SK-N-SH treated with all-trans-retinoic acid at 6 μM for 48 hours (cell line): ENCODE measurements around the gene HSD11B1.

ENCODE experiments used
- ATAC-seq: fragments of 200-7000 bp; cut with Tn5 transposase; 3 replicates; pipeline ENCODE4 v1.9.1; 2020; ENCODE audit warnings: mild to moderate bottlenecking, moderate library complexity
- ARNTL ChIP-seq: fragments of 450-650 bp; formaldehyde crosslinking; IDR thresholded peaks from 2 replicates; pipeline ENCODE4 v1.5.0; 2020; ENCODE audit warnings: low read depth, mild to moderate bottlenecking, moderate library complexity, borderline replicate concordance
- BACH2 ChIP-seq: fragments of 250-450 bp; sonication (Bioruptor Pico); IDR thresholded peaks from 2 replicates; pipeline ENCODE4 v1.9.0; 2021; ENCODE audit warnings: mild to moderate bottlenecking, borderline replicate concordance
- CSDC2 ChIP-seq: fragments of 250-450 bp; sonication (Bioruptor Pico); IDR thresholded peaks from 2 replicates; pipeline ENCODE4 v1.5.0; 2020; ENCODE audit warnings: mild to moderate bottlenecking, moderate library complexity
- CSRNP3 ChIP-seq: fragments of 250-450 bp; sonication (Bioruptor Pico); IDR thresholded peaks from 2 replicates; pipeline ENCODE4 v1.5.1; 2021; ENCODE audit warnings: mild to moderate bottlenecking, moderate library complexity
- ESRRG ChIP-seq: fragments of 250-450 bp; sonication (Bioruptor Pico); IDR thresholded peaks from 2 replicates; pipeline ENCODE4 v1.6.1; 2021; ENCODE audit warnings: mild to moderate bottlenecking
- GLIS3 ChIP-seq: fragments of 250-450 bp; sonication (Bioruptor Pico); IDR thresholded peaks from 2 replicates; pipeline ENCODE4 v1.5.0; 2020; ENCODE audit warnings: mild to moderate bottlenecking, moderate library complexity
- ISL1 ChIP-seq: fragments of 250-450 bp; sonication (Bioruptor Pico); IDR thresholded peaks from 2 replicates; pipeline ENCODE4 v2.1.2; 2022; ENCODE audit warnings: mild to moderate bottlenecking, moderate library complexity
- OSR1 ChIP-seq: fragments of 250-450 bp; sonication (Bioruptor Pico); IDR thresholded peaks from 2 replicates; pipeline ENCODE4 v1.8.0; 2022; ENCODE audit warnings: moderate library complexity, mild to moderate bottlenecking, inconsistent platforms
- PATZ1 ChIP-seq: fragments of 250-450 bp; sonication (Bioruptor Pico); IDR thresholded peaks from 2 replicates; pipeline ENCODE4 v1.8.0; 2020; ENCODE audit warnings: mild to moderate bottlenecking, moderate library complexity, borderline replicate concordance
- POU6F1 ChIP-seq: fragments of 250-450 bp; sonication (Bioruptor Pico); IDR thresholded peaks from 2 replicates; pipeline ENCODE4 v1.8.0; 2021; ENCODE audit warnings: low read depth, mild to moderate bottlenecking, moderate library complexity, borderline replicate concordance
- PPARA ChIP-seq: fragments of 250-450 bp; sonication (Bioruptor Pico); IDR thresholded peaks from 2 replicates; pipeline ENCODE4 v1.5.0; 2020; ENCODE audit warnings: mild to moderate bottlenecking, borderline replicate concordance
- RARB ChIP-seq: fragments of 250-450 bp; sonication (Bioruptor Pico); IDR thresholded peaks from 2 replicates; pipeline ENCODE4 v1.8.0; 2021; ENCODE audit warnings: mild to moderate bottlenecking, moderate library complexity
- SNAI2 ChIP-seq: fragments of 250-450 bp; sonication (Bioruptor Pico); IDR thresholded peaks from 2 replicates; pipeline ENCODE4 v1.5.0; 2020; ENCODE audit warnings: mild to moderate bottlenecking, moderate library complexity
- TCF4 ChIP-seq: fragments of 250-450 bp; sonication (Bioruptor Pico); IDR thresholded peaks from 2 replicates; pipeline ENCODE4 v1.8.0; 2021; ENCODE audit warnings: mild to moderate bottlenecking, moderate library complexity, borderline replicate concordance
- TOX ChIP-seq: fragments of 250-450 bp; sonication (Bioruptor Pico); IDR thresholded peaks from 2 replicates; pipeline ENCODE4 v1.8.0; 2021; ENCODE audit warnings: mild to moderate bottlenecking, moderate library complexity, borderline replicate concordance
- TSHZ2 ChIP-seq: fragments of 250-450 bp; sonication (Bioruptor Pico); IDR thresholded peaks from 2 replicates; pipeline ENCODE4 v1.5.0; 2020; ENCODE audit warnings: mild to moderate bottlenecking, moderate library complexity
- ZC3H10 ChIP-seq: fragments of 250-450 bp; sonication (Bioruptor Pico); IDR thresholded peaks from 2 replicates; pipeline ENCODE4 v1.5.1; 2021; ENCODE audit warnings: mild to moderate bottlenecking, moderate library complexity
- ZFP3 ChIP-seq: fragments of 250-450 bp; sonication (Bioruptor Pico); IDR thresholded peaks from 2 replicates; pipeline ENCODE4 v1.5.0; 2020; ENCODE audit warnings: mild to moderate bottlenecking, moderate library complexity
- ZFP30 ChIP-seq: fragments of 450-650 bp; formaldehyde crosslinking; IDR thresholded peaks from 2 replicates; pipeline ENCODE4 v1.5.0; 2022; ENCODE audit warnings: mild to moderate bottlenecking, moderate library complexity
- ZNF565 ChIP-seq: fragments of 450-650 bp; formaldehyde crosslinking; conservative IDR thresholded peaks from 2 replicates; pipeline ENCODE4 v1.5.0; 2020; ENCODE audit warnings: low read depth, mild to moderate bottlenecking, moderate library complexity
- ZNF70 ChIP-seq: fragments of 450-650 bp; formaldehyde crosslinking; IDR thresholded peaks from 2 replicates; pipeline ENCODE4 v1.5.0; 2020; ENCODE audit warnings: mild to moderate bottlenecking, moderate library complexity
- ZNF8 ChIP-seq: fragments of 450-650 bp; formaldehyde crosslinking; IDR thresholded peaks from 2 replicates; pipeline ENCODE4 v1.5.0; 2020; ENCODE audit warnings: mild to moderate bottlenecking, moderate library complexity

Gene HSD11B1

DNA sequence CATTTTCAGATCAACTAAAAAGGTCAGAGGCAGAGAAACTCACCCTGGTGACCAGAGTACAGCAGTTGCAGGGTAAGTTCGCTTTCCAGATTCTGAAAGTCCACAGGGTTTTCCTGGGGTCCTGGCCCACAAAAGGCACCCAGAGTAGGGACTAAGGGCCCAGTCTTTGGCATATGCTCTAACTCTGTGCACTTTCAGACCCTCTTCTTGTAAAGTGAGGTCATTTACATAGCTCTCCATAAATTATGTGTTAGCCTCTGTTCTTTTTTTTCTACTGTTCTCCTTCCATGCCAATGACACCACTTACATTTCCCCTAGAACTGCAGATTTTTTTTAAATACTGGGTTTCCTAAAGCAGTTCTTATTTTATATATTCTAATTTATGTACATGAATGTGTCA lies 73.5 kb downstream of the HSD11B1 start:
- ATAC-seq: no peak
- TF ChIP-seq PATZ1 (CRISPR knock-in tag): no peak
- no peak for TF ChIP-seq SNAI2 (CRISPR knock-in tag)
- TF ChIP-seq POU6F1: no peak
- no peak for TF ChIP-seq BACH2 (CRISPR knock-in tag)
- no peak for TF ChIP-seq ISL1
- no peak for TF ChIP-seq ESRRG (CRISPR knock-in tag)
- no peak for TF ChIP-seq ZNF8 (CRISPR knock-in tag)
- TF ChIP-seq RARB (CRISPR knock-in tag): no peak
- TF ChIP-seq ZNF565 (CRISPR knock-in tag): no peak
- TF ChIP-seq OSR1 (CRISPR knock-in tag): no peak
- no peak for TF ChIP-seq TOX (CRISPR knock-in tag)
- TF ChIP-seq ZFP3: no peak
- no peak for TF ChIP-seq TCF4 (CRISPR knock-in tag)
- TF ChIP-seq ZNF70 (CRISPR knock-in tag): no peak
- TF ChIP-seq CSRNP3 (CRISPR knock-in tag): no peak
- TF ChIP-seq, all 23 proteins: peak for 0

DNA sequence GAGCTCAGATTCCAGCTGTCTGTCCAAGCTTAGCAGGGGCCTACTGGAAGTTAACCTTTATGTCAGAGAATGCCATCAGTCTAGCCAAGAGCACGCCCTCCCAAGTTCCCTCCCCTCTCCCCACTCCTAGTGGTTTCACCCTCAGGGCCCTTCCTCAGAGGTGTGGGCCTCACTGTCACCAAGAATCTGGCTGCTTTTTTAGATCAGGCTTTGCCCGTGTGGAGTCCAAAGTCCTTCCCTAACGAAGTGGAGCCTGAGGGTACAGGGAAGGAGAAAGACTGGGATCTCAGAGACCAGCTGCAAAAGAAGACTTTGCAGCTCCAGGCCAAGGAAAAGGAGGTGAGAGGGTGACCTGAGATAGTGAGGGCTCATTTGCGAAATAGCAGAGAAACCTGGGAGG lies 75.6 kb downstream of the HSD11B1 start:
- TF ChIP-seq BACH2 (CRISPR knock-in tag) (no peak), SNAI2 (CRISPR knock-in tag) (no peak), TOX (CRISPR knock-in tag) (no peak), ZNF8 (CRISPR knock-in tag) (no peak), ARNTL (CRISPR knock-in tag) (no peak), OSR1 (CRISPR knock-in tag) (no peak), ZFP3 (no peak), POU6F1 (no peak), RARB (CRISPR knock-in tag) (no peak)
- ATAC-seq: no peak

DNA sequence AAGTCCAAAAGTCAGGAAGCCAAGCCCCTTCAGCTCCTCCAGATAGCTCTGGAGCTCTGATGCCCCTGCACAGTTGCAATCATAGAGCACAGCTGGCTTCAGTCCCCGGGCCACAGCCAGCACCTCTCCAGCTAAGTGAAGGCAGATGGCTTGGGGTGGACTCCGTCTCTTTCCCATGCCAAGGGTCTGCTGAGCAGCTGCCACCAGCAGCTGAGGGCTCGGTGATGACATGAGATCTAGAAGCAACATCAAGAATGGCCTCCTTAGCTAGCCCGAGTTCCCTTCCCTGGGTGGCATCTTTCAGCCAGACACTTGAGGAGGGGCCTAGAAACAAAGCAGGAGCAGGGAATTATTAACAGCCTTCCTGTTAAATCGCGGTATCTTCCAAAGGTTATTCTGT lies 78.7 kb downstream of the HSD11B1 start:
- TF ChIP-seq RARB (CRISPR knock-in tag): no peak
- TF ChIP-seq ISL1: no peak
- TF ChIP-seq CSRNP3 (CRISPR knock-in tag): no peak
- TF ChIP-seq ZFP30 (CRISPR knock-in tag): no peak
- TF ChIP-seq POU6F1: no peak
- TF ChIP-seq TSHZ2: no peak
- no peak for TF ChIP-seq GLIS3 (CRISPR knock-in tag)
- TF ChIP-seq ZC3H10: no peak
- no peak for TF ChIP-seq PPARA (CRISPR knock-in tag)
- no peak for TF ChIP-seq CSDC2 (CRISPR knock-in tag)
- no peak for TF ChIP-seq OSR1 (CRISPR knock-in tag)
- TF ChIP-seq BACH2 (CRISPR knock-in tag): no peak
- no peak for TF ChIP-seq ZNF8 (CRISPR knock-in tag)
- TF ChIP-seq TOX (CRISPR knock-in tag): no peak
- TF ChIP-seq ZFP3: no peak
- ATAC-seq: no peak
